Astrocyte (in vitro differentiated cells and primary cell): ENCODE results near the gene CNTNAP4. TPM values are rescaled to one million over a fixed set of nuclear protein-coding genes. Genes with fewer than 3 reads are reported as not detected.

Source experiments
- DNase-seq: peaks from one replicate; pipeline ENCODE4 v3.0.0-alpha.2; 2010; ENCODE audit warnings: low read depth
- FAIRE-seq: peaks from 2 replicates; lab custom pipeline; 2011; peaks lifted over from hg19 to GRCh38; lab: Jason Lieb, UNC
- H2AFZ ChIP-seq: 2 replicates; pipeline ENCODE4 v1.6.0; 2012; ENCODE audit warnings: low read depth, low read length, inconsistent platforms
- H3K27ac ChIP-seq: 2 replicates; pipeline ENCODE4 v1.5.1; 2011; ENCODE audit warnings: low read depth, low read length, inconsistent platforms
- H3K27me3 ChIP-seq: 2 replicates; pipeline ENCODE4 v1.6.0; 2011; ENCODE audit warnings: low read length, inconsistent platforms; ENCODE audit not compliant: insufficient read depth
- H3K36me3 ChIP-seq: 2 replicates; pipeline ENCODE4 v1.5.1; 2011; ENCODE audit warnings: low read length, inconsistent platforms; ENCODE audit not compliant: insufficient read depth
- H3K4me1 ChIP-seq: 2 replicates; pipeline ENCODE4 v1.5.1; 2011; ENCODE audit warnings: low read length, inconsistent platforms; ENCODE audit not compliant: insufficient read depth
- H3K4me2 ChIP-seq: 2 replicates; pipeline ENCODE4 v1.6.0; 2012; ENCODE audit warnings: low read length, inconsistent platforms
- H3K4me3 ChIP-seq: 2 replicates; pipeline ENCODE4 v1.5.1; 2011; ENCODE audit warnings: low read depth, mild to moderate bottlenecking, low read length, inconsistent platforms; ENCODE audit not compliant: insufficient read depth
- H3K79me2 ChIP-seq: 2 replicates; pipeline ENCODE4 v1.6.0; 2012; ENCODE audit warnings: mild to moderate bottlenecking, low read length, inconsistent platforms; ENCODE audit not compliant: insufficient read depth
- H3K9ac ChIP-seq: 2 replicates; pipeline ENCODE4 v1.6.0; 2012; ENCODE audit warnings: mild to moderate bottlenecking, low read length, inconsistent platforms
- H3K9me3 ChIP-seq: 2 replicates; pipeline ENCODE4 v1.5.1; 2012; ENCODE audit warnings: low read depth, mild to moderate bottlenecking, low read length, inconsistent platforms; ENCODE audit not compliant: insufficient read depth
- H4K20me1 ChIP-seq: 2 replicates; pipeline ENCODE4 v1.6.0; 2012; ENCODE audit warnings: low read length, inconsistent platforms; ENCODE audit not compliant: insufficient read depth
- H3K27ac Mint-ChIP-seq: one replicate; pipeline ENCODE4 v1.8.0; 2021; ENCODE audit warnings: mild to moderate bottlenecking, mixed read lengths; ENCODE audit not compliant: unreplicated experiment
- H3K27me3 Mint-ChIP-seq: one replicate; pipeline ENCODE4 v1.8.0; 2021; ENCODE audit warnings: low read depth, mixed read lengths; ENCODE audit not compliant: unreplicated experiment
- H3K36me3 Mint-ChIP-seq: one replicate; pipeline ENCODE4 v1.8.0; 2021; ENCODE audit warnings: low read depth, mixed read lengths; ENCODE audit not compliant: unreplicated experiment
- H3K4me1 Mint-ChIP-seq: one replicate; pipeline ENCODE4 v1.8.0; 2021; ENCODE audit warnings: low read depth, mixed read lengths; ENCODE audit not compliant: unreplicated experiment
- H3K4me3 Mint-ChIP-seq: one replicate; pipeline ENCODE4 v1.8.0; 2021; ENCODE audit warnings: mild to moderate bottlenecking, moderate library complexity, mixed read lengths; ENCODE audit not compliant: unreplicated experiment
- H3K9me3 Mint-ChIP-seq: one replicate; pipeline ENCODE4 v1.8.0; 2021; ENCODE audit warnings: mild to moderate bottlenecking, mixed read lengths; ENCODE audit not compliant: unreplicated experiment
- EZH2 ChIP-seq: IDR thresholded peaks from 2 replicates; pipeline ENCODE4 v1.6.1; 2012; ENCODE audit warnings: mild to moderate bottlenecking, low read length, inconsistent platforms; ENCODE audit not compliant: insufficient read depth
- total RNA-seq: library from RNA; stranded (reverse); gene quantifications from 2 replicates; pipeline ENCODE4 v1.2.1, GENCODE V29; 2021
- TF ChIP-seq, protein P1 (sequence below): IDR thresholded peaks from 2 replicates; pipeline ENCODE4 v1.5.1; 2011; ENCODE audit warnings: low read depth, mild to moderate bottlenecking, inconsistent platforms, low read length, moderate library complexity; ENCODE audit not compliant: insufficient read depth

The CNTNAP4 gene
- total RNA-seq, 1 donor from 2014 or later: not detected

DNA sequence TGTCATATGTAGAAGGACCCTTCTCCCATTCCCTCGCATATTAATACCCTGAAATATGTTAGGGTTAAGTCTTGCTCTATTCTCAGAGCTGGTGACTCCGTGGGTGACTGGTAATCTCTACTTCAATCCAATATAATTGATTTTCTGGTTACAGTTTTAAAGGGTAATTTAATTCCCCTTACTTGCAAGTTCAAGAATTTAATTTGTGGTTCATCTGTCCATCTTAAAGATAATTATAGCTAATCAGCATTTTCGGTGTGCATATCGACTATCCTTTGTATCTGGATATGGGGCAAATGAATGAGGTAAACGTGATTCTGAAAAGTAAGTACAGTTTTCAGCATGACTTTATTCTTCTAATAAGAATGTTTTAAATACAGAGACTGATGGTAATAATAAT is 250.0 kb downstream of the CNTNAP4 start:
- no peak for FAIRE-seq
- no peaks in the 10 kb centered on the region for H3K4me1 Mint-ChIP-seq
- H4K20me1 ChIP-seq: no peaks in the 10 kb centered on the region
- no peak overlapping the region for H3K27ac Mint-ChIP-seq
- H3K27me3 Mint-ChIP-seq: no peaks in the 10 kb centered on the region
- H2AFZ ChIP-seq: no peak overlapping the region
- no peak overlapping the region for H3K4me3 Mint-ChIP-seq
- no peaks in the 10 kb centered on the region for H3K36me3 ChIP-seq
- H3K9ac ChIP-seq: no peak overlapping the region
- no peak overlapping the region for H3K4me3 ChIP-seq
- no peak for DNase-seq
- no peaks in the 10 kb centered on the region for H3K27me3 ChIP-seq
- TF ChIP-seq EZH2: no peak
- TF ChIP-seq, protein P1, sequence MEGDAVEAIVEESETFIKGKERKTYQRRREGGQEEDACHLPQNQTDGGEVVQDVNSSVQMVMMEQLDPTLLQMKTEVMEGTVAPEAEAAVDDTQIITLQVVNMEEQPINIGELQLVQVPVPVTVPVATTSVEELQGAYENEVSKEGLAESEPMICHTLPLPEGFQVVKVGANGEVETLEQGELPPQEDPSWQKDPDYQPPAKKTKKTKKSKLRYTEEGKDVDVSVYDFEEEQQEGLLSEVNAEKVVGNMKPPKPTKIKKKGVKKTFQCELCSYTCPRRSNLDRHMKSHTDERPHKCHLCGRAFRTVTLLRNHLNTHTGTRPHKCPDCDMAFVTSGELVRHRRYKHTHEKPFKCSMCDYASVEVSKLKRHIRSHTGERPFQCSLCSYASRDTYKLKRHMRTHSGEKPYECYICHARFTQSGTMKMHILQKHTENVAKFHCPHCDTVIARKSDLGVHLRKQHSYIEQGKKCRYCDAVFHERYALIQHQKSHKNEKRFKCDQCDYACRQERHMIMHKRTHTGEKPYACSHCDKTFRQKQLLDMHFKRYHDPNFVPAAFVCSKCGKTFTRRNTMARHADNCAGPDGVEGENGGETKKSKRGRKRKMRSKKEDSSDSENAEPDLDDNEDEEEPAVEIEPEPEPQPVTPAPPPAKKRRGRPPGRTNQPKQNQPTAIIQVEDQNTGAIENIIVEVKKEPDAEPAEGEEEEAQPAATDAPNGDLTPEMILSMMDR: no peak
- peaks cover 4% of the 10 kb centered on the region for H3K9me3 Mint-ChIP-seq
- H3K9me3 ChIP-seq: no peaks in the 10 kb centered on the region
- no peaks in the 10 kb centered on the region for H3K4me1 ChIP-seq
- H3K79me2 ChIP-seq: no peaks in the 10 kb centered on the region
- H3K27ac ChIP-seq: no peak overlapping the region
- H3K4me2 ChIP-seq: no peak overlapping the region
- no peaks in the 10 kb centered on the region for H3K36me3 Mint-ChIP-seq

DNA sequence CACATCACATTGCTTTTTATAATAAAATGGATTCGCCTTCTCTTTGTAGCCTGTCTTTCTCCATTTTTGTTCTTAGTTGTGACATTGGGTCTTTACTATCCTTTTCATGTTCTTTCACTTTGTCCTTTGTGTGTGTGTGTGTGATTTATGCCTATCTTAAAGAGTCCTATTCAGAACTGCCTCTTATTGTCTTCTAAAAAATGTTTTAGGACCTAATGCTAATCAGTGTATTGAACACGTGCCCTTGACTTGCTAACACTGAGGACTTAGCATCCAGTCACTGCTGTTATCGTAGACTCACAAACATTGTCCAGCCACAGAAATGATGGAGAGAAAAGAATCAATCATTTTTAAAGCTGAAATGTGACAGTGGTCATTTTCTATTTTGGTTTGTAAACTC is 251.9 kb downstream of the CNTNAP4 start:
- Histone ChIP-seq H3K4me3 (no peak overlapping the region), H2AFZ (no peak overlapping the region), H3K4me1 (no peaks in the 10 kb centered on the region), H3K27me3 (no peaks in the 10 kb centered on the region), H3K9me3 (no peaks in the 10 kb centered on the region), H3K4me2 (no peak overlapping the region), H4K20me1 (no peaks in the 10 kb centered on the region), H3K9ac (no peak overlapping the region), H3K27ac (no peak overlapping the region), H3K36me3 (no peaks in the 10 kb centered on the region), H3K79me2 (no peaks in the 10 kb centered on the region)
- no peaks in the 10 kb centered on the region for H3K4me1 Mint-ChIP-seq
- H3K27ac Mint-ChIP-seq: no peak overlapping the region
- no peak for DNase-seq
- no peak overlapping the region for H3K4me3 Mint-ChIP-seq
- no peaks in the 10 kb centered on the region for H3K27me3 Mint-ChIP-seq
- H3K36me3 Mint-ChIP-seq: no peaks in the 10 kb centered on the region
- peaks cover 4% of the 10 kb centered on the region for H3K9me3 Mint-ChIP-seq
- FAIRE-seq: no peak
- TF ChIP-seq, protein P1: no peak
- TF ChIP-seq EZH2: no peak

DNA sequence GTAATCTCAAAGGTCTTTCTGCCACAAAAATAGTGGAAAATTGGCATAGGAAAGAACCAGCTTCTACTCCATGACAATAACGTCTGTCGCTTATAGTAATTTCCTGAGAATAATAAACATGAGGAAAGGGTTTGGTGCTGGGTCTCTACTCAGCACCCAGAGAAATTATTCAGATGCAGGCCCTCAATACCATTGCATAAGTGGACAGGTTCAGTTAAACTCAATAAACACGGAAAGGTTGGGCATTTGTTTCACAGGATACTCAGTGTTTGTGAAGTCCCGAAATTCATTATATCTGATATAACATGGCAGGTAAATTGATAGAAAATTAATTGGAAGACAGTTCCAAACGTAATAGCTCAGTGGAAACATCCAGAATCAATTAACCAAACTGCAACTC is 254.0 kb downstream of the CNTNAP4 start:
- Histone ChIP-seq H3K27ac (no peak overlapping the region), H3K4me2 (no peak overlapping the region), H3K79me2 (no peaks in the 10 kb centered on the region), H3K27me3 (no peaks in the 10 kb centered on the region), H3K9me3 (no peaks in the 10 kb centered on the region), H4K20me1 (no peaks in the 10 kb centered on the region), H3K4me1 (no peaks in the 10 kb centered on the region), H3K4me3 (no peak overlapping the region), H2AFZ (no peak overlapping the region), H3K36me3 (no peaks in the 10 kb centered on the region), H3K9ac (no peak overlapping the region)
- Mint-ChIP-seq H3K27ac (no peak overlapping the region), H3K9me3 (peaks cover 4% of the 10 kb centered on the region), H3K4me3 (no peak overlapping the region), H3K36me3 (no peaks in the 10 kb centered on the region), H3K27me3 (no peaks in the 10 kb centered on the region), H3K4me1 (no peaks in the 10 kb centered on the region)
- TF ChIP-seq, protein P1: no peak
- no peak for TF ChIP-seq EZH2
- FAIRE-seq (no peak), DNase-seq (no peak)
